Measurements from ENCODE around the gene SPEM3.
"Not testable (repeated sequence)": the region's sequence is repeated elsewhere in the genome, so short reads cannot be mapped to it uniquely, and the experiment has no call there.

SPEM3 gene

GRCh38 chr17:7475764-7476422 lies 47.2 kb downstream of the SPEM3 start:
- DNase-seq: no peak

GRCh38 chr17:7476494-7476893 lies 47.8 kb downstream of the SPEM3 start:
- DNase-seq: no peak

- DNase-seq: no peak
Measured at GRCh38 chr17:7476951-7477350, 48.3 kb downstream of the SPEM3 start.

GRCh38 chr17:7477392-7478275 lies 49.0 kb downstream of the SPEM3 start:
- DNase-seq: no peak

- DNase-seq: no peak
Measured at GRCh38 chr17:7478276-7479212, 49.9 kb downstream of the SPEM3 start.

GRCh38 chr17:7479213-7480088 lies 50.8 kb downstream of the SPEM3 start, which contains the start of gene ZBTB4:
Gene ZBTB4 (minus strand): TSS chr17:7479631. CDS start chr17:7466801, 12,830 bp downstream.
- DNase-seq: no peak

- DNase-seq: no peak
Measured at GRCh38 chr17:7480089-7480384, 51.4 kb downstream of the SPEM3 start.

GRCh38 chr17:7481275-7481674 lies 52.6 kb downstream of the SPEM3 start, which contains the start of gene SLC35G6:
Gene SLC35G6 (plus strand): TSS chr17:7481446. CDS start chr17:7481517, 71 bp downstream.
- not testable (repeated sequence) for DNase-seq

- DNase-seq: not testable (repeated sequence)
Measured at GRCh38 chr17:7481842-7482741, 53.4 kb downstream of the SPEM3 start.
